ENCODE data around the gene ACTC1. TPM values are rescaled to one million over a fixed set of nuclear protein-coding genes. Genes with fewer than 3 reads are reported as not detected.
"Not testable (repeated sequence)": the region's sequence is repeated elsewhere in the genome, so short reads cannot be mapped to it uniquely, and the experiment has no call there.

Gene ACTC1
- total and polyA plus RNA-seq, 3 donors from 2014 or later: 0.93 to 31.2 (median 1.2) TPM

DNA sequence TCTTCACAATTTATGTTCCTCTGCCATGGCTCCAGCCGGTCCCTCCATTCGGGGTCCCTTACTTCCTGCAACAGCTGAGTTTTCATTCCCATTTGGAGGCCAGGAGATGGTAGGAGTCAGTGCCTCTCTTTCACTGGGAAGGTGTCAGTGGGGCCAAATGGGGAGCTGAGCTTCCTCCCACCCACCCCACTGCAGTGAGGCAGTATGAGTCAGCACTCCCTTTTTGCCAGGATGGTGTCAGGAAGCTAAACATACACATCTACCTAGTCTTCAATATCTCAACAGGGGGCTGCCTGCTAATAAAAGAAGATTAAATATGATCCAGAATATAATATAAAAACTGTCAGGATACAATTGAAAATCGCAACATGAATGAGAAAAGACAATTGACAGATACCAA is 12.7 kb upstream of the ACTC1 start:
- WGBS, 2 donors: 90 to 98% methylated on average over 3 of the region's 3 CpGs
- H3K27me3 ChIP-seq: no peaks in the 10 kb centered on the region
- no peak overlapping the region for H3K27ac ChIP-seq
- H3K4me1 ChIP-seq: no peaks in the 10 kb centered on the region
- no peak for DNase-seq
- no peak for TF ChIP-seq POLR2A (IDR thresholded peaks at IDR 0.05)
- TF ChIP-seq, protein P1, sequence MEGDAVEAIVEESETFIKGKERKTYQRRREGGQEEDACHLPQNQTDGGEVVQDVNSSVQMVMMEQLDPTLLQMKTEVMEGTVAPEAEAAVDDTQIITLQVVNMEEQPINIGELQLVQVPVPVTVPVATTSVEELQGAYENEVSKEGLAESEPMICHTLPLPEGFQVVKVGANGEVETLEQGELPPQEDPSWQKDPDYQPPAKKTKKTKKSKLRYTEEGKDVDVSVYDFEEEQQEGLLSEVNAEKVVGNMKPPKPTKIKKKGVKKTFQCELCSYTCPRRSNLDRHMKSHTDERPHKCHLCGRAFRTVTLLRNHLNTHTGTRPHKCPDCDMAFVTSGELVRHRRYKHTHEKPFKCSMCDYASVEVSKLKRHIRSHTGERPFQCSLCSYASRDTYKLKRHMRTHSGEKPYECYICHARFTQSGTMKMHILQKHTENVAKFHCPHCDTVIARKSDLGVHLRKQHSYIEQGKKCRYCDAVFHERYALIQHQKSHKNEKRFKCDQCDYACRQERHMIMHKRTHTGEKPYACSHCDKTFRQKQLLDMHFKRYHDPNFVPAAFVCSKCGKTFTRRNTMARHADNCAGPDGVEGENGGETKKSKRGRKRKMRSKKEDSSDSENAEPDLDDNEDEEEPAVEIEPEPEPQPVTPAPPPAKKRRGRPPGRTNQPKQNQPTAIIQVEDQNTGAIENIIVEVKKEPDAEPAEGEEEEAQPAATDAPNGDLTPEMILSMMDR (IDR thresholded peaks at IDR 0.05): no peak
- no peaks in the 10 kb centered on the region for H3K9me3 ChIP-seq
- intact Hi-C loops (cut with DNase I; ENCODE audit: low total_unique reads): no loop called here
- H3K36me3 ChIP-seq (ENCODE audit: low read depth, missing control alignments): no peaks in the 10 kb centered on the region
- no peak overlapping the region for H3K4me3 ChIP-seq

DNA sequence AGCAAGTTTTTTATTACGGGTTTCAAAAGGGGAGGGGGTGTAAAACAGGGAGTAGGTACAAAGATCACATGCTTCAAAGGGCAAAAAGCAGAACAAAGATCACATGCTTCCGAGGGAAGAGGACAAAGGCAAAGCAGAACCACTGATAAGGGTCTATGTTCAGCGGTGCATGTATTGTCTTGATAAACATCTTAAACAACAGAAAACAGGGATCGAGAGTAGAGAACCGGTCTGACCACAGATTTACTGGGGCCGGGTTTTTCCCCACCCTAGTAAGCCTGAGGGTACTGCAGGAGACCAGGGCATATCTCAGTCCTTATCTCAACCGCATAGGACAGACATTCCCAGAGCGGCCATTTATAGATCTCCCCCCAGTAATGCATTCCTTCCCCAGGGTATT is 11.9 kb upstream of the ACTC1 start:
- H3K27ac ChIP-seq; H3K4me1 ChIP-seq; intact Hi-C loops (cut with DNase I; ENCODE audit: low total_unique reads); H3K27me3 ChIP-seq; H3K4me3 ChIP-seq; H3K36me3 ChIP-seq (ENCODE audit: low read depth, missing control alignments); H3K9me3 ChIP-seq; DNase-seq: not testable (repeated sequence)
- 89 to 91% methylated on average over 8 of the region's 8 CpGs for WGBS, 2 donors

DNA sequence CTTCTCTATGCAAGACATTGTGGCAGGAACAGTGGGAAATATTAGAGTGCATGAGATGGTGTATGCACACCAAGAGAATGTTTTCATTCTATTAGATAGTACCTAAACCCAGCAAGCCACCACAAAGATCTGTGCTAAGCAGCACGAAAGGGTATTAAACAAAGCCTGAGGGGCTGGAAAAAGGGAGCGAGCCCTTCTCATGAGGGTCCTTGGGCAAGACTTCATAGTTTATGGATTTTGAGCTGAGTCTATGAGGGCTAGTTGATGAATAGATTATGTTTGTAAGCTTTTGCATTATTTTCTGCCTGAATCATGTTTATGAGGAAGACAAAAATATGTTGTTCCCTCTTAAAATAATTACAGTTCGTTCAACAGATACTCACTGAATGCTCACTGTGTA is 9.4 kb upstream of the ACTC1 start:
- Histone ChIP-seq H3K36me3 (ENCODE audit: low read depth, missing control alignments) (no peaks in the 10 kb centered on the region), H3K4me1 (no peaks in the 10 kb centered on the region), H3K4me3 (no peak overlapping the region), H3K27me3 (no peaks in the 10 kb centered on the region), H3K27ac (no peak overlapping the region), H3K9me3 (no peaks in the 10 kb centered on the region)
- 77 to 91% methylated on average over 3 of the region's 3 CpGs for WGBS, 2 donors
- intact Hi-C loops (cut with DNase I; ENCODE audit: low total_unique reads): no loop called here
- no peak for DNase-seq
- no peak for TF ChIP-seq POLR2A (IDR thresholded peaks at IDR 0.05)
- TF ChIP-seq, protein P1 (IDR thresholded peaks at IDR 0.05): no peak

DNA sequence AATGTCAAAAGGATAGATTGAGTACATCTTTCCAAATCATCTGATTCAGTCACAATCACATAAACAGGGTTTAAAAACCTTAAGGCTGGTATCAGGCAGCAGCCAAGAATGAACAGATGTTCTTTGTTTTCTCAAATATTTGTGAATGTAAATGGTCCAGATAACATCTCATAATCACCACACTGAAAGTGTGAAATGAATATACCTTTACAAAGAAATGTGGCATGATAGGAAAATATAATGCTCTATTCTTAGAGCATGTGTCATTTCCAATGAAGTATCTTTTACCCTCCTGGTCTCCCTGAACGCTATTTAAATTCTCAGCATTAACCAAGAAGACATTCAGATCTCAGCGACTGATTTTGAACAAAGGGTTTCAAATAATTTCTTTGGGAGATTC is 8.8 kb upstream of the ACTC1 start:
- TF ChIP-seq POLR2A (IDR thresholded peaks at IDR 0.05): no peak
- TF ChIP-seq, protein P1 (IDR thresholded peaks at IDR 0.05): no peak
- H3K9me3 ChIP-seq: no peaks in the 10 kb centered on the region
- H3K27ac ChIP-seq: no peak overlapping the region
- no peaks in the 10 kb centered on the region for H3K27me3 ChIP-seq
- no peak overlapping the region for H3K4me3 ChIP-seq
- no peaks in the 10 kb centered on the region for H3K4me1 ChIP-seq
- WGBS, 2 donors: 70 to 78% methylated on average over 2 of the region's 2 CpGs
- no peaks in the 10 kb centered on the region for H3K36me3 ChIP-seq (ENCODE audit: low read depth, missing control alignments)
- no peak for DNase-seq
- intact Hi-C loops (cut with DNase I; ENCODE audit: low total_unique reads): no loop called here

DNA sequence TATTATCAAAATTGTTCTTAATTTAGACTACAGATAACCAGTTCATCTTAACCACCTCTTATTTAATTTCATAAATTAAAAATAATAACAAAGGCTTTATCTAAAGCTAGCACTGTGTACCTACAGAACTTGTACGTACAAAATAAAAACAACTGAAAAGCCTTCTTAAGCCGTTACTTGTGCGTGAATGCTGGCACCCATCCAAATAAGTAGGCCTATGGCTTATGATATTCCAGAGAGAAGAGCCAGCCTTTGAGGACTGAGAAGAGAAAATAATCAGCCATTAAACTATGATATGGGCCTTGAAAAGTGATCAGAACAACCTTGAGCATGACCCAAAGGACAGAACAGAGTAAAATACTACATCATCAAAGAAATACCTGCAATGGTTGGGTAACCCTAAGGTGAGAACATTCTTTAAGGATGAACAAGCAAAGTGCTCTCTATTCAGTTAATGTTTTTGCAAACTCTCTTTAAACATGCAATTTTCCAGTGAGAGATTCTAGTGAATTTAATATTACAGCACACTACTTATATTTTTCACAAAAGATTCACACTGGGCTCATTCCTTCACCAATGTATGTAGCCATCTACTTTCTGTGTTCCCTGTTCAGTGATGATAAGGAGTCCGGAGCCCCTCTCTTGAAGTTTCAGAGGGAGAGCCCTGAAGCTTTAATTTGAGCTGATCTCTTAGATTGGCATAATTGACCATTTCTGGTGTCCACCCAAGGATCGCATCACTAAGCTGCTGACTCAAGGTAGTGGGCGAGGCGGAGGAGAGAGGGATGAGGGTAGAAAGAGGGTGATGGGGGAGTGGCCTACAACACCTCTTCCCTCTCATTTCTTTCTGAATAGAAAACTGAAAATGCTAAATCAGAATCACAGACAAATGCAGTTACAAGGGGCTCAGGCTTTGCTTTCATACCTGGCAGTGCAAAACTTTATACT is 7.7 kb upstream of the ACTC1 start:
- no peaks in the 10 kb centered on the region for H3K36me3 ChIP-seq (ENCODE audit: low read depth, missing control alignments)
- whole genome bisulfite sequencing, 2 donors: 64 to 71% methylated on average over 7 of the region's 7 CpGs

More for the DNA sequence above, 7.7 kb upstream of the ACTC1 start:
- TF ChIP-seq POLR2A (IDR thresholded peaks at IDR 0.05): no peak
- TF ChIP-seq, protein P1 (IDR thresholded peaks at IDR 0.05): no peak
- Histone ChIP-seq H3K27ac (no peak overlapping the region), H3K4me1 (no peaks in the 10 kb centered on the region), H3K9me3 (no peaks in the 10 kb centered on the region), H3K27me3 (no peaks in the 10 kb centered on the region), H3K4me3 (no peak overlapping the region)
- intact Hi-C loops (cut with DNase I; ENCODE audit: low total_unique reads): no loop called here
- no peak for DNase-seq
